Astrocyte (in vitro differentiated cells and primary cell): ENCODE results near the gene PLAGL2. TPM values are rescaled to one million over a fixed set of nuclear protein-coding genes. Genes with fewer than 3 reads are reported as not detected.

Source experiments
- DNase-seq: peaks from one replicate; pipeline ENCODE4 v3.0.0-alpha.2; 2010; ENCODE audit warnings: low read depth
- FAIRE-seq: peaks from 2 replicates; lab custom pipeline; 2011; peaks lifted over from hg19 to GRCh38; lab: Jason Lieb, UNC
- H2AFZ ChIP-seq: 2 replicates; pipeline ENCODE4 v1.6.0; 2012; ENCODE audit warnings: low read depth, low read length, inconsistent platforms
- H3K27ac ChIP-seq: 2 replicates; pipeline ENCODE4 v1.5.1; 2011; ENCODE audit warnings: low read depth, low read length, inconsistent platforms
- H3K27me3 ChIP-seq: 2 replicates; pipeline ENCODE4 v1.6.0; 2011; ENCODE audit warnings: low read length, inconsistent platforms; ENCODE audit not compliant: insufficient read depth
- H3K36me3 ChIP-seq: 2 replicates; pipeline ENCODE4 v1.5.1; 2011; ENCODE audit warnings: low read length, inconsistent platforms; ENCODE audit not compliant: insufficient read depth
- H3K4me1 ChIP-seq: 2 replicates; pipeline ENCODE4 v1.5.1; 2011; ENCODE audit warnings: low read length, inconsistent platforms; ENCODE audit not compliant: insufficient read depth
- H3K4me2 ChIP-seq: 2 replicates; pipeline ENCODE4 v1.6.0; 2012; ENCODE audit warnings: low read length, inconsistent platforms
- H3K4me3 ChIP-seq: 2 replicates; pipeline ENCODE4 v1.5.1; 2011; ENCODE audit warnings: low read depth, mild to moderate bottlenecking, low read length, inconsistent platforms; ENCODE audit not compliant: insufficient read depth
- H3K79me2 ChIP-seq: 2 replicates; pipeline ENCODE4 v1.6.0; 2012; ENCODE audit warnings: mild to moderate bottlenecking, low read length, inconsistent platforms; ENCODE audit not compliant: insufficient read depth
- H3K9ac ChIP-seq: 2 replicates; pipeline ENCODE4 v1.6.0; 2012; ENCODE audit warnings: mild to moderate bottlenecking, low read length, inconsistent platforms
- H3K9me3 ChIP-seq: 2 replicates; pipeline ENCODE4 v1.5.1; 2012; ENCODE audit warnings: low read depth, mild to moderate bottlenecking, low read length, inconsistent platforms; ENCODE audit not compliant: insufficient read depth
- H4K20me1 ChIP-seq: 2 replicates; pipeline ENCODE4 v1.6.0; 2012; ENCODE audit warnings: low read length, inconsistent platforms; ENCODE audit not compliant: insufficient read depth
- H3K27ac Mint-ChIP-seq: one replicate; pipeline ENCODE4 v1.8.0; 2021; ENCODE audit warnings: mild to moderate bottlenecking, mixed read lengths; ENCODE audit not compliant: unreplicated experiment
- H3K27me3 Mint-ChIP-seq: one replicate; pipeline ENCODE4 v1.8.0; 2021; ENCODE audit warnings: low read depth, mixed read lengths; ENCODE audit not compliant: unreplicated experiment
- H3K36me3 Mint-ChIP-seq: one replicate; pipeline ENCODE4 v1.8.0; 2021; ENCODE audit warnings: low read depth, mixed read lengths; ENCODE audit not compliant: unreplicated experiment
- H3K4me1 Mint-ChIP-seq: one replicate; pipeline ENCODE4 v1.8.0; 2021; ENCODE audit warnings: low read depth, mixed read lengths; ENCODE audit not compliant: unreplicated experiment
- H3K4me3 Mint-ChIP-seq: one replicate; pipeline ENCODE4 v1.8.0; 2021; ENCODE audit warnings: mild to moderate bottlenecking, moderate library complexity, mixed read lengths; ENCODE audit not compliant: unreplicated experiment
- H3K9me3 Mint-ChIP-seq: one replicate; pipeline ENCODE4 v1.8.0; 2021; ENCODE audit warnings: mild to moderate bottlenecking, mixed read lengths; ENCODE audit not compliant: unreplicated experiment
- EZH2 ChIP-seq: IDR thresholded peaks from 2 replicates; pipeline ENCODE4 v1.6.1; 2012; ENCODE audit warnings: mild to moderate bottlenecking, low read length, inconsistent platforms; ENCODE audit not compliant: insufficient read depth
- total RNA-seq: library from RNA; stranded (reverse); gene quantifications from 2 replicates; pipeline ENCODE4 v1.2.1, GENCODE V29; 2021
- TF ChIP-seq, protein P1 (sequence below): IDR thresholded peaks from 2 replicates; pipeline ENCODE4 v1.5.1; 2011; ENCODE audit warnings: low read depth, mild to moderate bottlenecking, inconsistent platforms, low read length, moderate library complexity; ENCODE audit not compliant: insufficient read depth

PLAGL2 gene
- total RNA-seq, 1 donor from 2014 or later = 15.3 TPM

DNA sequence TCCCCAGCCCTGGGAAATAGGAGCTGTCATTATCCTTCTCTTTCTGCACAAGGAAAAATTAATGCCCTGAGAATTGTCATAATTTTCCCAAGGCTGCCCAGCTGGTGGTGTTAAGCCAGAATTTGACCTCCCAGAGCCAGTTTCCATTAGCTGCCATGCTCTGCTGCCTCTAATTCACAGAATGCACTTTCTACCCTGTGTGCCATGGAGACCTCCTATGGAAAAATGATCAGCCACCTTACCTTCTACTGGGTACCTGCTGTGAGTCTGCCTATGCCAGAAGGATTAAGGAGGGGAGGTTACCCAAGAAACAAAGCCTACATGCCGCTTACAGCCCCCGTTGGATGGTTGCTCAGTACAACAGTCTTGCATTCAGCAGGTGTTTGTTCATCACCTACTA, 29.3 kb upstream of the PLAGL2 start:
- no peak overlapping the region for H3K4me3 ChIP-seq
- H3K27me3 ChIP-seq = no peaks in the 10 kb centered on the region
- DNase-seq (no peak), FAIRE-seq (no peak)
- Mint-ChIP-seq H3K27ac (no peak overlapping the region), H3K9me3 (no peaks in the 10 kb centered on the region), H3K4me1 (peaks cover 3% of the 10 kb centered on the region), H3K4me3 (no peak overlapping the region), H3K36me3 (peaks cover 21% of the 10 kb centered on the region), H3K27me3 (peaks cover 2% of the 10 kb centered on the region)
- no peaks in the 10 kb centered on the region for H3K4me1 ChIP-seq
- TF ChIP-seq EZH2 = no peak
- TF ChIP-seq, protein P1, sequence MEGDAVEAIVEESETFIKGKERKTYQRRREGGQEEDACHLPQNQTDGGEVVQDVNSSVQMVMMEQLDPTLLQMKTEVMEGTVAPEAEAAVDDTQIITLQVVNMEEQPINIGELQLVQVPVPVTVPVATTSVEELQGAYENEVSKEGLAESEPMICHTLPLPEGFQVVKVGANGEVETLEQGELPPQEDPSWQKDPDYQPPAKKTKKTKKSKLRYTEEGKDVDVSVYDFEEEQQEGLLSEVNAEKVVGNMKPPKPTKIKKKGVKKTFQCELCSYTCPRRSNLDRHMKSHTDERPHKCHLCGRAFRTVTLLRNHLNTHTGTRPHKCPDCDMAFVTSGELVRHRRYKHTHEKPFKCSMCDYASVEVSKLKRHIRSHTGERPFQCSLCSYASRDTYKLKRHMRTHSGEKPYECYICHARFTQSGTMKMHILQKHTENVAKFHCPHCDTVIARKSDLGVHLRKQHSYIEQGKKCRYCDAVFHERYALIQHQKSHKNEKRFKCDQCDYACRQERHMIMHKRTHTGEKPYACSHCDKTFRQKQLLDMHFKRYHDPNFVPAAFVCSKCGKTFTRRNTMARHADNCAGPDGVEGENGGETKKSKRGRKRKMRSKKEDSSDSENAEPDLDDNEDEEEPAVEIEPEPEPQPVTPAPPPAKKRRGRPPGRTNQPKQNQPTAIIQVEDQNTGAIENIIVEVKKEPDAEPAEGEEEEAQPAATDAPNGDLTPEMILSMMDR = no peak
- H3K36me3 ChIP-seq = peaks cover 7% of the 10 kb centered on the region
- H3K9ac ChIP-seq = no peak overlapping the region
- H3K9me3 ChIP-seq = no peaks in the 10 kb centered on the region
- H2AFZ ChIP-seq = no peak overlapping the region
- H3K79me2 ChIP-seq = no peaks in the 10 kb centered on the region
- no peak overlapping the region for H3K4me2 ChIP-seq
- no peaks in the 10 kb centered on the region for H4K20me1 ChIP-seq
- H3K27ac ChIP-seq = no peak overlapping the region

DNA sequence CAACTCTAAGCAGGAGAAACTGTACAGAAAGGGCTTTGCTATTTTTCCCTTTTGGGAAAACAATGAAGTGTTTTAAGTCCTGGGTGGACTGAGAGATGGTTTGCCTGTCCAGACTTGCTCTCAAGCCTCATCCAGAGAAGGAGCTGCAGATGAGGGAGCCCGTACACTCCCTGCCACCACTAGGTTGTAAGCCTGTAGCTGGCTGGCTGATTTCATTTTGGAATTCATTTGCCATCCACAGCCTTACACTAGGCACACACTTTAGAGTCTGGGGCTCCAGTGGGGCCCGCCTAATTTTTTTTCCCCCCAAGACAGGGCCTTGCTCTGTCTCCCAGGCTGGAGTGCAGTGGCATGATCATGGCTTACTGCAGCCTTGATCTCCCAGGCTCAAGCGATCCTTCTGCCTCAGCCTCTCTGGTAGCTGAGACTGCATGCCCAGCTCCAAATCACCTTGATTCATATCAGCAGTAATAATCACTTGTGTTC, 28.5 kb upstream of the PLAGL2 start:
- no peaks in the 10 kb centered on the region for H3K9me3 Mint-ChIP-seq
- no peak overlapping the region for H3K4me2 ChIP-seq
- no peak for DNase-seq
- H2AFZ ChIP-seq = no peak overlapping the region
- no peak overlapping the region for H3K4me3 Mint-ChIP-seq
- H3K9ac ChIP-seq = no peak overlapping the region
- peaks cover 26% of the 10 kb centered on the region for H3K36me3 Mint-ChIP-seq
- H3K4me1 ChIP-seq = no peaks in the 10 kb centered on the region
- peaks cover 2% of the 10 kb centered on the region for H3K27me3 Mint-ChIP-seq
- H3K4me3 ChIP-seq = no peak overlapping the region
- H3K79me2 ChIP-seq = no peaks in the 10 kb centered on the region
- H3K27me3 ChIP-seq = no peaks in the 10 kb centered on the region
- H3K4me1 Mint-ChIP-seq = peaks cover 8% of the 10 kb centered on the region
- FAIRE-seq = no peak
- no peaks in the 10 kb centered on the region for H3K9me3 ChIP-seq
- no peak overlapping the region for H3K27ac Mint-ChIP-seq
- TF ChIP-seq EZH2 = no peak
- TF ChIP-seq, protein P1 = no peak
- peaks cover 3% of the 10 kb centered on the region for H4K20me1 ChIP-seq
- H3K27ac ChIP-seq = no peak overlapping the region
- H3K36me3 ChIP-seq = peaks cover 13% of the 10 kb centered on the region

DNA sequence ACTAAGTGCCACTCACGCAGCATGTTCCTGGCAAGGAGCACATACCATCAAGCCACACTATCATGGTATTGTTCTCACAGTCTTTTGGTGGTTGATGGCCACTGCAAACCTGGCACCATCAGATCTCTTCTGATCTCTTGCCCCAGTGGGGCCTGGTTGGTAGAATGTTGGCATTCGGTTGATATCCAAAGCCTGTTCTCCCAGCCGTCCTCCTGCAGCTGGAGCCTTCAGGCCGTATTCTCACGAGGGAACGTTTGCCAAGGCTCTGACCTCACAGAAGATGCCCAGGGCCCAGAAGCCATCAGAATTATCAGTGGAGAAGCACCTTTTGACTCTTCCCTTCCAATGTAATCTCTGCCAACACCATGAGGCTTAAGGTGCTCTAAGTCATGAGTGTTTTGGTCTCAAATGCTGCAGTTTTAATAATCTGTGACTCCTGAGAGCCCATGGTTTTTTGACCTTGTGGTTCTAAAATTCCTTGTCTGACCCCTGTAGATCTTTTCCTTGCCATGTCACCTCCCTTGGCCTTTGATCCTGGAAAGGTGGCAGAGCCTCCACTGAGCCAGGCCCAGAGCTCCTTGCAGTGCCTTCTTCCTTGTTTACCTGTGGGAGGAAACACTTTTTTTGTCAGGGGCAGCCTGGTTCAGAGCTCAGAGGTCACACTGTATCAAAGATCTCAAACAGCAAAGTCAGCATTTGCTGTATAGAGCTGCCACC, 27.9 kb upstream of the PLAGL2 start:
- H3K36me3 Mint-ChIP-seq = peaks cover 30% of the 10 kb centered on the region
- H3K4me3 Mint-ChIP-seq = no peak overlapping the region
- H3K9me3 ChIP-seq = no peaks in the 10 kb centered on the region
- no peak overlapping the region for H3K4me3 ChIP-seq
- no peak for DNase-seq
- H3K27ac Mint-ChIP-seq = no peak overlapping the region
- no peak for FAIRE-seq
- H3K27me3 Mint-ChIP-seq = peaks cover 2% of the 10 kb centered on the region
- H3K4me2 ChIP-seq = no peak overlapping the region
- no peaks in the 10 kb centered on the region for H3K4me1 ChIP-seq
- peaks cover 3% of the 10 kb centered on the region for H4K20me1 ChIP-seq
- H3K36me3 ChIP-seq = peaks cover 16% of the 10 kb centered on the region
- no peaks in the 10 kb centered on the region for H3K27me3 ChIP-seq
- H3K9ac ChIP-seq = no peak overlapping the region
- no peaks in the 10 kb centered on the region for H3K9me3 Mint-ChIP-seq
- peaks cover 11% of the 10 kb centered on the region for H3K4me1 Mint-ChIP-seq
- H3K27ac ChIP-seq = no peak overlapping the region
- no peaks in the 10 kb centered on the region for H3K79me2 ChIP-seq
- TF ChIP-seq, protein P1 = no peak
- no peak for TF ChIP-seq EZH2
- no peak overlapping the region for H2AFZ ChIP-seq
